Adipocyte (in vitro differentiated cells): Measurements from ENCODE around the gene IGFBP3.

ENCODE experiments used
- DNase-seq: peaks from one replicate; pipeline ENCODE4 v3.0.0-alpha.2; 2015; ENCODE audit warnings: low read depth
- H3K27me3 ChIP-seq: replicated peaks from 2 replicates; pipeline ENCODE4 v1.7.0; 2013; ENCODE audit warnings: mild to moderate bottlenecking, low read length, moderate library complexity; ENCODE audit not compliant: control insufficient read depth, insufficient read depth
- H3K36me3 ChIP-seq: 2 replicates; pipeline ENCODE4 v1.7.0; 2013; ENCODE audit warnings: low read length, mild to moderate bottlenecking, moderate library complexity; ENCODE audit not compliant: control insufficient read depth, insufficient read depth, severe bottlenecking
- H3K4me1 ChIP-seq: 2 replicates; pipeline ENCODE4 v1.7.0; 2013; ENCODE audit warnings: mild to moderate bottlenecking, low read length, moderate library complexity; ENCODE audit not compliant: control insufficient read depth, insufficient read depth
- H3K4me3 ChIP-seq: 2 replicates; pipeline ENCODE4 v1.7.0; 2013; ENCODE audit warnings: mild to moderate bottlenecking, low read length, moderate library complexity
- H3K9ac ChIP-seq: 2 replicates; pipeline ENCODE4 v1.7.0; 2013; ENCODE audit warnings: mild to moderate bottlenecking, low read length, moderate library complexity
- H3K9me3 ChIP-seq: 2 replicates; pipeline ENCODE4 v1.7.0; 2013; ENCODE audit warnings: mild to moderate bottlenecking, low read length, moderate library complexity; ENCODE audit not compliant: control insufficient read depth

Gene IGFBP3

DNA sequence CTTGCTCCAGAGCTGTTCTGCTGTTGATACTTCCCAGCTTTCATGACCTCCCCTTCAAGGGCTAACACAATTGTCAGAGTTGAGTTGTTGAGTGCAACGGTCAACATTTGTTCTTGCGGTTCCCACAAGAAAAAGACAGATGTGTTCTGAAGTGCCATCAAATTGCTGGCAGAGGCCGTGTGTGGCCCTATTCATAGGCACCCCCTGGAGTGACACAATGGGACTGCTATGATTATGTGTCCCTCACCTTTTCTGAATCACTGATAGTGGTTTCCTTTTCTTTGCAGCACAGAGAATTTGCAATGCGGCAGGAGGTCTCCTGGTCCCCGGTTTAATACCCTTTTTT is 38.6 kb downstream of the IGFBP3 start:
- peaks cover 6% of the 10 kb centered on the region for H3K9me3 ChIP-seq
- peaks cover 8% of the 10 kb centered on the region for H3K27me3 ChIP-seq
- no peaks in the 10 kb centered on the region for H3K36me3 ChIP-seq
- no peak overlapping the region for H3K4me3 ChIP-seq
- H3K4me1 ChIP-seq, result peaks cover 10% of the 10 kb centered on the region
- no peak for DNase-seq
- no peak overlapping the region for H3K9ac ChIP-seq

- Histone ChIP-seq H3K36me3 (no peaks in the 10 kb centered on the region), H3K27me3 (peaks cover 3% of the 10 kb centered on the region), H3K9ac (no peak overlapping the region), H3K4me3 (no peak overlapping the region), H3K9me3 (peaks cover 6% of the 10 kb centered on the region), H3K4me1 (peaks cover 10% of the 10 kb centered on the region)
- DNase-seq, result peak; percentile 82
Measured at GRCh38 chr7:45881759-45882464, 39.2 kb downstream of the IGFBP3 start.

- Histone ChIP-seq H3K4me3 (no peak overlapping the region), H3K9me3 (peaks cover 6% of the 10 kb centered on the region), H3K27me3 (no peaks in the 10 kb centered on the region), H3K36me3 (no peaks in the 10 kb centered on the region), H3K9ac (no peak overlapping the region), H3K4me1 (peaks cover 10% of the 10 kb centered on the region)
- no peak for DNase-seq
Measured at GRCh38 chr7:45881280-45881758, 39.8 kb downstream of the IGFBP3 start.

- Histone ChIP-seq H3K4me1 (peaks cover 10% of the 10 kb centered on the region), H3K9me3 (peaks cover 6% of the 10 kb centered on the region), H3K27me3 (no peaks in the 10 kb centered on the region), H3K36me3 (no peaks in the 10 kb centered on the region), H3K9ac (no peak overlapping the region), H3K4me3 (no peak overlapping the region)
- no peak for DNase-seq
Measured at GRCh38 chr7:45880433-45880860, 40.6 kb downstream of the IGFBP3 start.

GRCh38 chr7:45878457-45879144 is 42.5 kb downstream of the IGFBP3 start:
- H3K9me3 ChIP-seq, result peaks cover 6% of the 10 kb centered on the region
- no peaks in the 10 kb centered on the region for H3K36me3 ChIP-seq
- no peak for DNase-seq
- no peak overlapping the region for H3K4me3 ChIP-seq
- peaks cover 18% of the 10 kb centered on the region for H3K4me1 ChIP-seq
- no peak overlapping the region for H3K9ac ChIP-seq
- H3K27me3 ChIP-seq, result no peaks in the 10 kb centered on the region

- Histone ChIP-seq H3K4me1 (peaks cover 9% of the 10 kb centered on the region), H3K36me3 (no peaks in the 10 kb centered on the region), H3K9me3 (peaks cover 6% of the 10 kb centered on the region), H3K9ac (no peak overlapping the region), H3K4me3 (no peak overlapping the region), H3K27me3 (no peaks in the 10 kb centered on the region)
- no peak for DNase-seq
Measured at GRCh38 chr7:45876519-45876918, 44.6 kb downstream of the IGFBP3 start.

GRCh38 chr7:45874408-45875131 is 46.5 kb downstream of the IGFBP3 start:
- H3K4me1 ChIP-seq, result peaks cover 8% of the 10 kb centered on the region
- H3K4me3 ChIP-seq, result no peak overlapping the region
- peaks cover 6% of the 10 kb centered on the region for H3K9me3 ChIP-seq
- H3K36me3 ChIP-seq, result no peaks in the 10 kb centered on the region
- no peak overlapping the region for H3K9ac ChIP-seq
- peak; percentile 42 for DNase-seq
- H3K27me3 ChIP-seq, result no peaks in the 10 kb centered on the region

DNA sequence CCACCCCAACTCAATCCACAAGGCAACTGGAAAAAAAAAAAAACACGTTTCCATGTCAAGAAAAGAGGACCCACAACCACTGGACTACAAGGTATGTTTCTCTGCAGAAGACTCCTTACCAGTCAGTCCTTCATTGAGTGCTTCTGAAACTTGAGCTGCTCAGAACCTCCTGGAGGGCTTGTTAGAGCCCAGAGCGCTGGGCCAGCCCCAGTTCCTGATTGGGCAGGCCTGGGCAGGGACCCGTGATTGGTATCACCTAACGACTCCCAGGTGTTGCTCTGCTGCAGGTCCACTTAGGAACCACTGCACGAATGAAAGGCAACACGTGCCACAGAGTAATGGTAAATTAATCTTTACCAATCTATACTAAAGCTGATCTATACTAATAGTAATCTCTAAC is 47.7 kb downstream of the IGFBP3 start:
- Histone ChIP-seq H3K9me3 (peaks cover under 1% of the 10 kb centered on the region), H3K9ac (no peak overlapping the region), H3K4me1 (peaks cover 8% of the 10 kb centered on the region), H3K4me3 (no peak overlapping the region), H3K36me3 (no peaks in the 10 kb centered on the region), H3K27me3 (no peaks in the 10 kb centered on the region)
- no peak for DNase-seq

DNA sequence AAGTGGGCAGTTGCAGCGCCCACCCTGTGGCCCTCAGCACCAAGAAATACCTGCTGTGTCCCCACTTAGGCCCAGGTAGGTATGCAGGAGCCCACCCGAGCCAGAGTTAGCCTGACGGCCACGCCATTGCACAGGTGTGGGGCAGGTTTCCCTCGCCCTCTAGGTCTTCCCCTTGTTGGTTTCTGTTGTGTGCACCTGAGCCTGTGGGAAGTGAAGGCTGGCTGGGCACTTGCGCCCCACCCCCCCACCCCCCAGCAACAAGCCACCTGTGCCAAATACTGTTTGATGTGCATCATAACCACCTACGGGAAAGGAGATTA is 48.1 kb downstream of the IGFBP3 start, which contains the start of gene CCDC201:
Gene CCDC201, minus strand, starts transcription at position 48 of the 320 bp plus-strand sequence. CDS start 75 bp downstream, outside the sequence.
- peaks cover 8% of the 10 kb centered on the region for H3K4me1 ChIP-seq
- no peaks in the 10 kb centered on the region for H3K36me3 ChIP-seq
- peaks cover under 1% of the 10 kb centered on the region for H3K9me3 ChIP-seq
- no peak within 1 kb of the TSS for H3K9ac ChIP-seq
- H3K27me3 ChIP-seq, result no peaks in the 10 kb centered on the region
- no peak for DNase-seq
- H3K4me3 ChIP-seq, result no peak within 1 kb of the TSS

- Histone ChIP-seq H3K27me3 (no peaks in the 10 kb centered on the region), H3K9ac (no peak overlapping the region), H3K4me1 (peaks cover 8% of the 10 kb centered on the region), H3K4me3 (no peak overlapping the region), H3K36me3 (no peaks in the 10 kb centered on the region), H3K9me3 (peaks cover 3% of the 10 kb centered on the region)
- no peak for DNase-seq
Measured at GRCh38 chr7:45872116-45873034, 48.7 kb downstream of the IGFBP3 start.
